GM18520 (cell line): ENCODE data around the gene CCDC124.
A peak's percentile ranks its signal among the peaks of the same experiment; 100 is the strongest.
"Not testable (repeated sequence)": the region's sequence is repeated elsewhere in the genome, so short reads cannot be mapped to it uniquely, and the experiment has no call there.

Experiments
- ATAC-seq: cut with Tn5 transposase; IDR thresholded peaks from one replicate; pipeline ENCODE4 v1.9.1; 2021; ENCODE audit not compliant: unreplicated experiment

CCDC124 gene, protein sequence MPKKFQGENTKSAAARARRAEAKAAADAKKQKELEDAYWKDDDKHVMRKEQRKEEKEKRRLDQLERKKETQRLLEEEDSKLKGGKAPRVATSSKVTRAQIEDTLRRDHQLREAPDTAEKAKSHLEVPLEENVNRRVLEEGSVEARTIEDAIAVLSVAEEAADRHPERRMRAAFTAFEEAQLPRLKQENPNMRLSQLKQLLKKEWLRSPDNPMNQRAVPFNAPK

DNA sequence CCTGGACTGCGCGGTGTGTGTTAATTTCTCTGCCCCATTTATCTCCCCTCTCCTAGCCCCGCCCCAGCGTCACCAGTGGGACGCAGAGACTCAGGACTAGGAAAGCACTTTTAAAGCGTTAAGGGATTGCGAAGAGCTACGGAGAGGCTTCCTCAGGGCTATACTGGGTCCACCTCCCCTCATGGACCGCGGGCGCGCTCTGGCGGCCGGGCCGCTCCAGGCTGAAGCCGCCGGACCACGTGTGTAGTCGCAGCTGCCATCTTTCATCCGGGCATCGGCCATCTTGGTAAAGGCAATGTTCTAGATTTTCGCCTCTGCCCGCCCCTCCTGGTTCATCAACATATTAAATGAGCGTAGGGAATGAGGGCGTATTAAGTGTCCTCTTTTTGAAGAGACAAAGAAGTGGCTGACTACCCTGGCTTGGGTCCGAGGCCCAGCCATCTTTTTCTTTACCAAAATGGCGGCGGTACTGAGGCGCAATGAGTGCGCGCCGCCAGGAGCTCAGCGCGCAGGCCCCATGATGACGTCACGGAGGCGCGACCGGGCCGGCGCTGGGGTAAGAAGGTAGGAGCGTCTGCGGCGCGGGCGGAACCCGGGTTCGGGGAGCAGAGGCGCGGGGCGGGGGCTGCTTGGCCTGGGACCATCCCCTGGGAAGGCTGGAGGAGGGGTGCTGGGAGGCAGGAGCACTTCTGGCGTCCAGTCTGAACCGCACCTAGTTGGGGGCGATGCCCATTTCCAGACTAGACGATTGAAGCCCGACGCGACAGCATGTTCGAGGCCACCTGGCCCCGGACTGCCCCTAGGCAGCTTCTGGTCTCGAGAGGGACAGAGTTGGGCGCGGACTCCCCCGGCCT lies at the start of gene CCDC124:
CCDC124 (plus strand) TSS at position 531 of the 854 bp plus-strand sequence. CDS start 3,406 bp downstream, outside the sequence.
- peak; percentile 69 for ATAC-seq

DNA sequence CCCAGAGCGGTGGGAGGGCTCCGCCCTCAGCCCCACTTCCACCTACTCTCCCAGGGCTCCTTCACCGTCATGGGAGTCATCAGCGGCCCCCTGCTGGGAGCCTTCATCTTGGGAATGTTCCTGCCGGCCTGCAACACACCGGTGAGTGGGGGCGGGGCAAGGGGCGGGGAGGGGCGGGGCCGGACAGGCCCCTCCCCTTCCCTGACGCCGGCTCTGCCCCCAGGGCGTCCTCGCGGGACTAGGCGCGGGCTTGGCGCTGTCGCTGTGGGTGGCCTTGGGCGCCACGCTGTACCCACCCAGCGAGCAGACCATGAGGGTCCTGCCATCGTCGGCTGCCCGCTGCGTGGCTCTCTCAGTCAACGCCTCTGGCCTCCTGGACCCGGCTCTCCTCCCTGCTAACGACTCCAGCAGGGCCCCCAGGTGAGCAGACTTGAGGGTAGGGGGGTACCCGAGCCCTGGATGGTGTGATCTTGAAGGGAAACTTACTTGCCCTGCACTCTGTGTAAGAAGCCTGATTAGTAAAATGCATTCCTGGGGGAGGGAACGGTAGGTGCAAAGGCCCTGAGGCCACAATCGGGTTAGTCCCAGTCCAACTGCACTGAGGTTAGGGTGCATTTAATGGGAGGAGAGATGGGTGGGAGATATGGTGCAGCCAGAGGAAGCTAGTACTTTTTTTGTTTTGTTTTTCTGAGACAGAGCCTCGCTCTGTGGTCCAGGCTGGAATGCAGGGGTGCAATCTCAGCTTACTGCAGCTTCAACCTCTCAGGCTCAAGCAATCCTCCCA lies 49.0 kb upstream of the CCDC124 start:
- ATAC-seq, result no peak

DNA sequence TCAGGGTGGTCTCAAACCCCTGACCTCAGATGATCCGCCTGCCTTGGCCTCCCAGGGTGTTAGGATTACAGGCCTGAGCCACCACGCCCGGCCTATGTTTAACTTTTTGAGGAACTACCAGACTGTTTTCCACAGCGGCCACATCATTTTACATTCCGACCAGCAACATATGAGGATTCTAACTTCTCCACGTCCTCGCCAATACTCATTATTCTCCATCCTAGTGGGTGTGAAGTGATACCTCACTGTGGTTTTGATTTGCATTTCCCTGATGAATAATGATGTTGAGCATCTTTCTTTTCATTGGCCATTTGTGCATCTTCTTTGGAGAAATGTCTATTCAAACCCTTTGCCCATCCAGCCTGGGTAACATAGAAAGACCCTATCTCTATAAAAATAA lies 46.3 kb upstream of the CCDC124 start:
- ATAC-seq, result no peak

DNA sequence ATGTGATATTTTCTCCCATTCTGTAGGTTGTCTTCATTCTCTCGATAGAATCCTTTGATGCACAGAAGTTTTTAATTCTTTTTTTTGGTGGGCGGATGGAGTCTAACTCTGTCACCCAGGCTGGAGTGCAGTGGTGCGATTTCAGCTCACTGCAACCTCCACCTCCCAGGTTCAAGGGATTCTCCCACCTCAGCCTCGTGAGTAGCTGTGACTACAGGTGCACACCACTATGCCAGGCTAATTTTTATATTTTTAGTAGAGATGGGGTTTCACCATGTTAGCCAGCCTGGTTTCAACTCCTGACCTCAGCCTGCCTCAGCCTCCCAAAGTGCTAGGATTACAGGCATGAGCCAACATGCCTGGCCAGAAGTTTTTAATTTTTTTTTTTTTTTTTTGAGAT lies 45.6 kb upstream of the CCDC124 start:
- not testable (repeated sequence) for ATAC-seq

DNA sequence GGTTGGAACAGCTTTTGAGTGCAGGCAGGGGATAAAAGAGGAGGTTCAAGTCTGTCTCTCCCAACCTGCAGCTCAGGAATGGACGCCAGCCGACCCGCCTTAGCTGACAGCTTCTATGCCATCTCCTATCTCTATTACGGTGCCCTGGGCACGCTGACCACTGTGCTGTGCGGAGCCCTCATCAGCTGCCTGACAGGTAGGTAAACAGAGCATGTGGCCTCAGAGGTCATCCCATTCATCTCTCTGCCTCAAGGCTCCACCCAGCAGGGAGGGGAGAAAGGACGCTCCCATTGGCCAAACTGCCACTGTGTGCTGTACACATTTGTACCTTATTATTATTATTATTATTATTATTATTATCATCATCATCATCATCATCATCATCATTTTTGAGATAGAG lies 44.6 kb upstream of the CCDC124 start:
- no peak for ATAC-seq

DNA sequence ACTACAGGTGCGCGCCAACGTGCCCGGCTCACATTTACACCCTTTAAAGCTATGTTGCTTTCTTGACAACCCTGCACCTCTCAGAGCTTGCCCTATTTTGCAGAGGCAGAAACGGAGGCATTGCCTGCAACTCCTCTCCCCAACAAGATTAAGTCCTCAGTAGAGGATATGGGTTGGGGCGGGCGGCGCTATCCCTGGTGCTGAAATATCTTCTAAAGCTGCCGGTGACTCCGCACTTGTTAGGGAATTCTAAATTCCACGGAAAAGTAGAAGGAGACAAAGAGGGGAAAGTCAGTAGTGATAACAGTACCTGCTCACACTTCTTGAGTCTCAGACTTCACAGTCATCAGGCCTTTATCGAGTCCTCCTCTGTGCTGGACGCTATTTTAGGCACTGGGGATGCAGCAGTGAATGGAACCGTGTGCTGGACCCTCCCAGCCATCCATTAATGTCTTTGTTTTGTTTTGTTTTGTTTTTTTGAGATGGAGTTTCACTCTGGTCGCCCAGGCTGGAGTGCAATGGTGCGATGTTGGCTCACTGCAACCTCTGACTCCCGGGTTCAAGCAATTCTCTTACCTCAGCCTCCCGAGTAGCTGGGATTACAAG lies 43.1 kb upstream of the CCDC124 start:
- ATAC-seq, result no peak

DNA sequence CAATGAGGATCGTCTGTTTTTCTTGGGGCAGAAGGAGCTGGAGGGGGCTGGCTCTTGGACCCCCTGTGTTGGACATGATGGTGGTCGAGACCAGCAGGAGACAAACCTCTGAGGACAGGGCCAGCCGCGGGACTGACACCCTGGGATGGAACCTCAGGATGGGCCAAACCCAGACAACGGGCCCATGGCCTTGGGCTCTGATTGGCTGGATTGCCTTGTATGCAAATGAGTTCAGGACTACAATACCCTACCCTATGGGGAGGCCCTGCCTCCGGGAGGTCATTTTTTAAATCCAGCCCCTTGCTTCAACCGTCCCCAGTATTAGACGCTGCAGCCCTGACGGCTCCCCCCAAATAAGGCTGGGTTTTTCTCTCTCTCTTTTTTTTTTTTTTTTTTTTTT lies 39.0 kb upstream of the CCDC124 start:
- no peak for ATAC-seq

DNA sequence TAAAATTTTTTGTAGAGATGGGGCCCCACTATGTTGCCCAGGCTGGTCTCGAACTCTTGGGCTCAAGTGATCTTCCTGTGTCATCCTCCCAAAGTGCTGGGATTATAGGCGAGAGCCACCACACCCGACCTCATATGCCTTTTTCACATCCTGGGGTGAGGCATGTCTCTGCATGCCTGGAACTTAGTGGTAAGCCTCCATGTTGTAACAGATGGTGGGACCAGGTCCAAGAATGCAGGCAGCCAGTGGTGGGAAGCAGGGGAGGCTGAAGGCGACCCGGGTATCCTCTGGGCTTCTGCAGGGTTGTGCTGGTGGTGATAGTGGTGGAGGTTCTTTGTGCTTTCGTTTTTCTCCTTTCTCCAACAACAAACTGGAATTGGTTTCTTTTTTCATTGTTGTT lies 30.1 kb upstream of the CCDC124 start:
- no peak for ATAC-seq

DNA sequence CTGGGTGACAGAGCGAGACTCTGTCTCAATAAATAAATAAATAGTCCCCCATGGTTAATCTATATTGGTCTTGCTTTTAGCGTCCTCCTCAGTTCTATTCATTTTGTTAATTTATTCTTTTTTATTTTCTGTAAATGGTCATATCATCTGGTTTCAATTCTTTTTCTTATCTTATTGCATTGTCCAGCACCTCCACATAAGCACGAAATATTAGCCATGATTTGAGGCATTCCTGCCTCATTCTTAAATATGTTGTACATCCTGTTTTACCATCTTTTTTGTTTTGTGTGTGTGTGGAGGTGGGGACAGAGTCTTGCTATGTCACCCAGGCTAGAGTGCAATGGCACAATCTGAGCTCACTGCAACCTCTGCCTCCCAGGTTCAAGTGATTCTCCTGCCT lies 24.6 kb upstream of the CCDC124 start:
- ATAC-seq, result no peak

DNA sequence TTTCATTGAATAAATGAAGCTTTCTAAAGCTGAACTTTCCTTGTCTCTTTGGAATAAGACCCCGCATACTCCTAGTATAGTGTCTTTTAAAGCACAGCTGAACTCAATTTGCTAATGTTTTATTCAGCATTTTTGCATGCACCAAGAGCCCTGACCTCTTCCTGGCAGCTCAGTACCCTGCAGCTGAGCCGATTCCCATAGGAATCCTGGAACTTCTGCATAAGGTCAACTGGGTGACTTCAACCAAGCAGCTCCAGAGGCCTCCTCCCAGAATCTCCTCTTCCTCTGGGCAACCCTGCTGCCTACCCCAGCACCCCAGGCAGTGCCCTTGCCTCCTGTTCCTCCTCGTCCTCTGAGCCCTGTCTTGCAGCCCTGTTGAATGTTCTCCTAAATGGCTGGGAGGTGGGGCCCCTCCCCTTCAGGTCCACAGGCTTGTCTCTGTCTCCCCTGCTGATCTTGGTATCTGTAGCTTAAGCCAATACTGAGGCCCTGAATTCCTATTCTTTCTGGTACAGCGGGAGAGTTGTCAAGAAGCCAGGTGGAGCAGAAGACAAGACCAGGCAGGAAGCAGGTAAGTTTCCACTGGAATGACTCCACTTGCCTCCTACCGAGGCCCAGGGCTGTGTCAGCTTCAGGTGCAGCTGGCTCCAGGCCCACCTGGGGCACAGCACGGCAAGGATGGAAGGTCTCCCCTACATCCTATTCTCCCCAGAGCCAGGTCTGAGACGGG lies 23.6 kb upstream of the CCDC124 start:
- ATAC-seq, result no peak

DNA sequence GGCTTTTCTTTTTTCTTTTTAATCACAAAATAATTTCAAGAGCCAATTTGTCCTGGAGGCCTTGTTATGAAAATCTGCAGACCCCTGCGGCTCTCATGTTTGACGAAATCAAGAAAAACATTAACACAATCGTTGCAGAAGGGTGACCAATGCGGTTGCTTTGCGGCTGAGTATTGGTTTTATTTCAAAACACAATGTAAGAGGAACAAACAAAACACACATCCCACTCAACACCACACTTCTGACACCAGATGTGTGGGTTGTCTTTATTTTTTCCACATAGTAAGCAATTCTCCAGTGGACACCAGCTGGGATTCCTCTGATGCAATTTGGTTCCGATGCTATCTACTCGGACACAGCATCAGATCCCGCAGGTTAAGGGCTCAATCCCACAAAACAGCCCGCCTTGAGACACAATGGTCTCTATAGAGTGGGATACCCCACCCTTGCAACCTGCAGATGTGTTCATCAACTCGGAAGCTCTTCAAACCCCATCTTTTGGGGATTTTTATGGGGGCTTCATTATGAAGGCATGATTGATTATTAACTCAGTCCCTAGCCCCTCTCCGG lies 21.9 kb upstream of the CCDC124 start:
- ATAC-seq, result no peak

DNA sequence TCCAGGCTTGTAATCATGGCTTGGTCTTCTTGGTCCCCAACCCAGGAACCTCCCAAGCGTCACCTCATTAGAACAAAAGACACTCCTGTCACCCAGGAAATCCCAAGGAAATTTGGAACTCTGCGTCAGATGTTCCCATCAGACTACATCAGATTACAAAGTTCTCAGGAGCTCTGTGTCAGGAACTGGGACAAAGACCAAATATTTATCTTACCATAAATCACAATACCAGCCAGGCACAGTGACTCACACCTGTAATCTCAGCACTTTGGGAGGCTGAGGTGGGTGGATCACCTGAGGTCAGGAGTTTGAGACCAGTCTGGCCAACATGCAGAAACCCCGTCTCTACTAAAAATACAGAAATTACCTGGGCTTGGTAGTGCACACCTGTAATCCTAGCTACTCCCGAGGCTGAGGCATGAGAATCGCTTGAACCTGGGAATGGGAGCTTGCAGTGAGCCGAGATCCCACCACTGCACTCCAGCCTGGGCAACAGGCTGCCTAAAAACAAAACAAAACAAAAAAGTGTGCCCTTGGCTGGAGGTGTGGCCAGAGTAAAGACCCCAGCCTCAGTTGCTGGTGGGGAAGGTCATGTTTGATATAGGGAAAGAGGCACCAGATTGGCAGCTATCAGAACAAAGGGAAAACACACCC lies 16.7 kb upstream of the CCDC124 start:
- ATAC-seq, result no peak

DNA sequence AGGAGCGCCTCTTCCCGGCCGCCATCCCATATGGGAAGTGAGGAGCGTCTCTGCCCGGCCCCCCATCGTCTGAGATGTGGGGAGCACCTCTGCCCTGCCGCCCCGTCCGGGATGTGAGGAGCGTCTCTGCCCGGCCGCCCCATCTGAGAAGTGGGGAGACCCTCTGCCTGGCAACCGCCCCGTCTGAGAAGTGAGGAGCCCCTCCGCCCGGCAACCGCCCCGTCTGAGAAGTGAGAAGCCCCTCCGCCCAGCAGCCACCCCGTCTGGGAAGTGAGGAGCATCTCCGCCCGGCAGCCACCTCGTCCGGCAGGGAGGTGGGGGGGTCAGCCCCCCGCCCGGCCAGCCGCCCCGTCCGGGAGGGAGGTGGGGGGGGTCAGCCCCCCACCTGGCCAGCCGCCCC lies 14.7 kb upstream of the CCDC124 start:
- ATAC-seq, result not testable (repeated sequence)

DNA sequence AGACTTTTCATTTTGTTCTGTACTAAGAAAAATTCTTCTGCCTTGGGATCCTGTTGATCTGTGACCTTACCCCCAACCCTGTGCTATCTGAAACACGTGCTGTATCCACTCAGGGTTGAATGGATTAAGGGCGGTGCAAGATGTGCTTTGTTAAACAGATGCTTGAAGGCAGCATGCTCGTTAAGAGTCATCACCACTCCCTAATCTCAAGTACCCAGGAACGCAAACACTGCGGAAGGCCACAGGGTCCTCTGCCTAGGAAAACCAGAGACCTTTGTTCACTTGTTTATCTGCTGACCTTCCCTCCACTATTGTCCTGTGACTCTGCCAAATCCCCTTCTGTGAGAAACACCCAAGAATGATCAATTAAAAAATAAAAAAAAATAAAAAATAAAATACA lies 13.7 kb upstream of the CCDC124 start:
- ATAC-seq, result not testable (repeated sequence)

DNA sequence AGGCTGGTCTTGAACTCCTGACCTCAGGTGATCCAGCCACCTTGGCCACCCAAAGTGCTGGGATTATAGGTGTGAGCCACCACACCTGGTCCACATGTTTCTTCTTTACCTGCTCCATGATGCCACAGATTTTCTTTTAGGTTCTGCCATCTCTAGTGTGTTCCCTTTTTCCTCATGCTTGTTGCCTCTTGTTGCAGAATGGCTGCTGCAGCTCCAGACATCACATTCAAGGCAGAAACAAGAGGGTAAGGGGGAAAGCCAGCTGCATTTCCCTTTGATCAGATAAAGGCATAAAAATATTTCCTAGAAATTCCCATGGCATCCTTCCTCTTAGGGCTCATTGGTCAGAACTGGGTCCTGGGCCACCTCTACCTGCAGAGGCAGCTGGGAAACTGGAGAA lies 12.3 kb upstream of the CCDC124 start:
- no peak for ATAC-seq

DNA sequence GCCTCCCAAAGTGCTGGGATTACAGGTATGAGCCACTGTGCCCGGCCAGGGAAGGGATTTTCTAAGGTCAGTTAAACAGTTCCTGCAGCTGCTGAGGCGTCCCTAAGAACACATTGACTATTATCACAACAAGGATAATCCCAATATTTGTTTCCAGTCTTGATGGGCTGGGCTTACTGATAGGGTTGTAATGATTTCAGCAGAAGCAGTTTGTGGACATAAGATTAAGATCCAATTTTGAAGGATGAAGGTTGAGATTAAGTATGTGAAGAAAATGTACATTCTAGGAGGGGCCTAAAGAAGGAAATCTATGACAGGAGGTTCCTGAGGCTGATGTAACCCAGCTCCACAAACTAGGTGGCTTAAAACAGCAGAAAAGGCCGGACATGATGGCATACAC lies 10.7 kb upstream of the CCDC124 start:
- no peak for ATAC-seq

DNA sequence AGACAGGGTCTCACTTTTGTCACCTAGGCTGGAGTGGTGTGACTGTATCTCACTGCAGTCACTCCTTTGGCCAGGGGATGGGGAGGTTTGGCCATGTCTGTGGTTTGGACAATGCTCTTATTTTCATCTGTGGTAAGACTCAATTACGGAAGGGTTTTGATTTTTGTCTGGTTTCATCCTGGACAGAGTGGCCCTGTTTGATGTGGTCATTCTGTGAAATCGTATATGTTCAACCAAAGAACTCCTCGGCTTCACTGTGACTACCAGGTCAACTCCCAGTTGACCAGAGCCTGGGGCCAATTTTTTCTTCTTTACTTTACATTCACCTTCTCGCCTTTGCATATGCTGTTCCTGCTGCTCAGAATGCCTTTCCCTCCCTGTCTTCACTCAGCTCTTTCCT lies 6.8 kb upstream of the CCDC124 start:
- ATAC-seq, result no peak

DNA sequence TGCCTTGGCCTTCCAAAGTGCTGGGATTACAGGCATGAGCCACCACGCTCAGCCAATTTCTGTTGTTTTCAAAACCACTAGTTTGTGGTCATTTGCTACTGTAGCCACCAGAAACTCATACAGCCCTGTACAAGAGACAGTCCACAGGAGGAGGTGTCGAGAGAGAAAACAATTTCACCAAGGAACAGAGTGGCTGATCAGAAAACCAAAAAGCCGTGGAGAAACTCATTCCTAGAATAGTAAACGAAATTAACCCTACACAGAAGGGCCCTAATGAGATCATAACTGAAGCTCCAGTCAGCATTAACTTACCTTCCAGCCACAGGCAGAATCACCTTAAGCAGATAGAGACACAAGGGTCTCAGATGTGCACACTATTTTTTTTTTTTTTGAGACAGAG lies 3.8 kb upstream of the CCDC124 start:
- no peak for ATAC-seq

DNA sequence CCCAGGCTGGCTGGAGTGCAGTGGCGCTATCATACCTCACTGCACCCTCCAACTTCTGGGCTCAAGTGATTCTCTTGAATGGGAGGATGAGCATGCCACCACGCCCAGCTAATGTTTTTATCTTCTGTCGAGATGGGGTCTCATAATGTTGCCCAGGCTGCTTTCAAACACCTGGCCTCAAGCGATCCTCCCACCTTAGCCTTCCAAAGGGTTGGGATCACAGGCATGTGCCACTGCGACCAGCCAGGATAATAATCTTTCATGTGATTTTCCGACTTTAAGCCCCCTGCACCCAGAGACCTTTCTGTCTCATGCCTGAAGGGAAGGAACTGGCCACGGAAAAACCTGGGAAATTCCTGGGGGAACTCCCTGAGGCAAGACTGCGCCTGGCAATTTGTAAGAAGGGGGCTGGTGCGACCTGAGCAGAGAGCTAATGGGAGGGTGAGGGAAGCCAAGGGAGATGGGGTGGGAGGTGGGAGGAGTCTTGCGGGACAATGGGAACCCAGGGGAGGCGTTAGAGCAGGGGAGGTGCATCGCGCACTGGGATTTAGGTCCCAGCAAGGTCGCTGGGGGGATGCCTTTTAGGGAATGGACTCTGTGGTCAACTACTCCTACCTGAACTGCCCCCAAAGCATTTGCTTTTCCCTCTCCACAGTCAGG lies 1.2 kb upstream of the CCDC124 start:
- ATAC-seq, result no peak
